NCI-H2196 treated with DMSO at 0.1 percent for 48 hours (cell line): ENCODE measurements around the gene PRKCE.
"Not testable (repeated sequence)": the region's sequence is repeated elsewhere in the genome, so short reads cannot be mapped to it uniquely, and the experiment has no call there.

ENCODE experiments used
- DNase-seq: peaks from one replicate; lab custom pipeline; 2025; ENCODE audit not compliant: unreplicated experiment; lab: John Stamatoyannopoulos, UW

Gene PRKCE

DNA sequence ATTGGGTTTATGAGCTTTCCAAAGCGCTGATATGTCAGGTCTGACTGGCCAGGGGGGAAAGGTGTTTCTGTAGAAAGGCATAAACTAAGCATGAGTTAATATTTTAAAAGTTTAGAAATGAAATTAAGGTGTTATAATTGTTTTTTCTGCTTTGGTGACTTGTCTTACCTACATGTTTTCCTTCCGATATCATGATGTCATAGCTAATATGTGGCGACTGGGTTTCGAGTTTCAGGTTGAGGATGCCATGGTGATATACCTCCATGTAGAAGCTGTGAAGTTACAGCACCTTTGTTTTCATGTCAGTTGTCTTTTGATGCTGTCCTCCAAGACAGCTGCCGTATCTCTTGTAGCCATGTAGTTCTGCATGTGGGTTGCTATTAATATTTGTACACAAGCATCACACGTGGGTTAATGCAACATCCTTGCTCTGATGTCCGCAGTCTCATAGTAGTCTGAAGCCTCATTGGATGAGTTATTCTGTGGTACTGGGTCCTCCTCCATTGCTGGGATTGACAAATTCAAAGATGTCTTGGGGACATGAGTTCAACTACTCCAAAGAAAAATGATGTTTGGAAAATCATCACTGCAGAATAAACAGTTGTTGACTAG lies 230.6 kb downstream of the PRKCE start:
- no peak for DNase-seq

DNA sequence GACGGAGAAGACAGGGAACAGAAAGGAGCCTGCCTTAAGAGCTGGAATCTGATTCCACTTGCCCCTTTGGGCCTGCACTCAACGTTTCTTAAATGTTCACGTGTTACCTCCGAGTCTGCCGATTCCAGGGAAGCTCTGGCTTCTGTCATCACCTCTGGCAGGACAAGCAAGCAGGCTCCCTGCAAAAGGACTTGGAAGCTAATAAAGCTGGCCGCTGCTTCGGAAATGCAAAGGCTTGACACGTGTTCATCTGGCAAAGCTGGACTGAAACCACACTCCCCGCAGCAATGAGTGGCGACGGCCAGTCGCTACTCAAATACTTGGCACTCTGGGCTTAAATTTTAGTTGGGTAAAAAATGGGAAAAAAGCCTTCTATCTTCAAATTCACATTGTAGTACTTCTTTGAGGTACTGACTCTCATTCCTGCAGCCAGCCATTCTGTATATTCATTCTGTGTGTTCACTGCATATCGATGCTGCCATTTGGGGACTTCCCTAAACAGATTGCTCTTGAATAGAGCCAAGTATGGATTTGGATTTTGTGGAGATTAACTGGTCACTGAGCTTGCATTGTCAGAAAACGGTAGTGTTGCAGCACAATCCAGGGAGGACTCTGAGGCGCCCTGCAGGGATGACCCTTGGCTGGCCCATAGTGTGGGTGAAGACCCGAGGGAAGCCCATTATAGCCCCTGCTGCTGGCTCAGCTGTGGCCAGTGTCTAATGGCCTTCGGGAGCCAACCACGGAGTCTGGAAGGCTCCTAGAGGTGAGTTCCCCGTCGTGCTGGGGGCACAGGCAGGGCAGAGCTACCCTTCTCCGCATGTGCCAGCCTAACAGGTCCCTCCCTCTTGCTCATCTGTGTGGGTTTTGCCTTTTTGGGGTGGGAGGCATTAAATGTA lies 231.5 kb downstream of the PRKCE start:
- no peak for DNase-seq

DNA sequence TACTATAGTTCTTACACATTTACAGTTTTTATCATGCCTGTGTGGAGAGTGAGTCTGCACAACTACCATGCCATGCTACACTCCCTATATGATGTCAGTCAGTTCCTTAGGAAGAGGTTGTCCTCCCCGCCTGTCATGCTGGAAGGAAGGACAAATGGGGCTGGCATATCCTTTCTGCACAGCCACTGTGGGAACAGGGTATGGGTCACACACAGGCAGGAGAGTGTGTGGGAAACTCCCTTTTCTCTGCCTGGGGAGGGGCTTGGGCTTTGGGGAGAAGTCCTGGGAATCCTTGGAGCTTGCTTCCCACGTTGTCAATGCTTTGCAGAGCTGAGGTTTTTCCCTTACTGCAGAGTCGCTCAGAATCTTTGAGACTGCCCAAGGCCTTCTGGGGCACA lies 232.1 kb downstream of the PRKCE start:
- DNase-seq, result no peak

DNA sequence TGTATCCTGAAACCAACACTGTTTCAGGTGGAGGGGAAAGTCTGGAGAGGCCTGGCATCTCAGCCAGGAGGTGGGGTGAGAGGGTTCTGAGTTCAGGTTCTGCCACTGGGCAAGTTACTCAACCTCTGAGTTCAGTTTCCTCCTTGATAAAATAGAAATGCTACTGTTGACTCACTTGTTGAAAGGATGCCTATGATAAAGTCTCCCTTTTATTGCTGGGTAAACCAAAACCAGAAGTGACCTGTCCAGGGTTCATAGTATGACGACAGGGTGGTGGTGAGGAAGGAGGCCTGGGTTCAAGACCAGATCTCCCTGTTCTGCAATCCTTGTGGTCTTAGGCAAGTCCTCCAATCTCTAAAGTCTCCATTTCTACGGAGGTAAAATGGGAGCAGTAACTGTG lies 232.7 kb downstream of the PRKCE start:
- DNase-seq, result no peak

DNA sequence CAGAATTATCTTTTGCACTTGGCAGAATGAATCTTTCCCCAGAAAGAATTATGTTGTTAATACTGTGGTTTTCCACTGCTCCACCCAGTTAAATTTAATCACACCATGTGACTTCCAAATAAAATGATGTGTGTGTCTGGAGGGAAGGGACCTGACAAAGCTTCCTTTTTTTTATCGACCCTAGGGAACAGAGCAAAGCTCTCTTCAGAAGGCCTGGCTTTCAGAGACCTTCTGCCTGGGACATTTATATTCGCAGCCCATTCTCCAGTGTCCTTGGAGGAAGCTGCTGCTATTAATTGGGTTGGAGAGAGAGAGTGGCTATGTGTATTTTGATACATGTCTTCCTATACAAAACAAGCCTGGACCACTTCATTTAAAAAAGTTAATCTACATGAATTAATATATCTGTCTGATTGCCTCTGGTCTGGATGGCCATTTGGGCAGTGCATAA lies 233.7 kb downstream of the PRKCE start:
- no peak for DNase-seq

DNA sequence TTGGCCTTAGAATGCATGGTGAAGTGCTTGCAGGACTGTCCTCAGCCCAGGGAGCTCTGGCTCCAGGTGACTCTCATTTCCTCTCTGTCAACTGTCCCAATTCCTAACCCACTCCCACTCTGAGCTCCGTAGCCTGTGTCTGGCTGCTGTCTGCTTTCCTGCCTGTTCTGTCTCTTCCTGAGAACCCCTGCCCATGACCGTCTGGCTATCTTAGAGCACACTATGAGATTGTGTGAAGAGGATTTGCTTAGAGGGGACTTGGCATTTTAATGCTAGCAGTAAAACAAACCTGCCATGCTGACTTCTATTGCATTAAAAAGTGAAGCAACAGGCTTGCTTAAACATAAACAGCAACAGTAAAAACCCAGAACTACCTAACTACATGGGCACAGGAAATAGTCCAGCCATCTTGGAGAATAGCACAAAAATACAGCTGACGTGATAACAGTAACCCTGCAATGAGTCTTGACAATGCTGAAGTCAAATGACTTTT lies 234.7 kb downstream of the PRKCE start:
- DNase-seq, result no peak

DNA sequence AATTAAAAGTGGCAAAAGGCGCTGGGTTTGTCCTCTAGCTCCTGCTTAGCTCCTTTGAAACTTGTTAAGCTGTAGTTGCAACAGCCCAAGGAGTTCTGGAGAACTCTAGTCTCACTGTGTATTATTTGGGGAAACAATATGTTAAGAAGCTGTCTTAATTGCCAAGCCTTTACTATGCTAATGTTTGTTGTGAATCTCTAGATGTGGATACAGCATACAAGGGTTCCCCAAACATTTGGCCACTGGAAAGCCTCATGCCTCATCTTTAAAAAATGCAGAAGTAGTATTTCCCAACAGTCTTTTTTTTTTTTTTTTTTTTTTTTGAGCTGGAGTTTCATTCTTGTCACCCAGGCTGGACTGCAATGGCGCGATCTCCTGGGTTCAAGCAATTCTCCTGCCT lies 236.7 kb downstream of the PRKCE start:
- no peak for DNase-seq

DNA sequence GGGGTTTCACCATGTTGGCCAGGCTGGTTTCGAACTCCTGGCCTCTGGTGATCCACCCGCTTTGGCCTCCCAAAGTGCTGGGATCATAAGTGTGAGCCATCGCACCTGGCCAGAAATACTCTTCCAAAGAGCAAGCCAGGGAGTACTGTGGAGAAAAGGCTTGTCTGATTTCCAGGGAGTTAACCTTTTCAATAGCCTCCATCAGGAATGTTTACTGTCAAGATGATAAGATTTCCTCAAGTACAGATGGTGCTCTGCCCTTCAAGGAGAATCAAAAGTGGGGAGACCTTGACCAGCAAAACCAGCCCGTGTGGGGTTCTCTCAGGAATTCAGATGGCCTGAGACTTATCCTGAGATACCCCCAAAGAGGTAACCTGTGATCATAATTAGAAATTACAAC lies 237.2 kb downstream of the PRKCE start:
- DNase-seq, result no peak

DNA sequence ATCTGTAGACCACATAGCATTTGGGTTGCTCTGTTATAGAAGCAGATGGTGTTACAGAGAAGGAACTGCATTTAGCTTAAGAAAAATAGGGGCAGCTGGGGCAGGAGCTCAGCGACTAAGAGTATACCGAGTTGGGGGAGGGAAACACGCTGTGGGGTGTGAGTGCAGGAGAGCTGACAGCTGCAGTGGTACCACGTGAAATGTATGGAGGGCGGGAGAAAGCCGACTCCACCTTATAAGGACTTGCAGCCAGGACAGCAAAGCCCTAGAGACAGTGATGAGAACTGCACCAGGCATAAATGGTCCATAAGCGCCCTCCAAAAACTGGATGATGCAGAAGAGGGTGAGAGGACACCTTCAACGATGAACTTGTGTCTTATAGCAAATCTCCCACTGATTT lies 237.6 kb downstream of the PRKCE start:
- no peak for DNase-seq

DNA sequence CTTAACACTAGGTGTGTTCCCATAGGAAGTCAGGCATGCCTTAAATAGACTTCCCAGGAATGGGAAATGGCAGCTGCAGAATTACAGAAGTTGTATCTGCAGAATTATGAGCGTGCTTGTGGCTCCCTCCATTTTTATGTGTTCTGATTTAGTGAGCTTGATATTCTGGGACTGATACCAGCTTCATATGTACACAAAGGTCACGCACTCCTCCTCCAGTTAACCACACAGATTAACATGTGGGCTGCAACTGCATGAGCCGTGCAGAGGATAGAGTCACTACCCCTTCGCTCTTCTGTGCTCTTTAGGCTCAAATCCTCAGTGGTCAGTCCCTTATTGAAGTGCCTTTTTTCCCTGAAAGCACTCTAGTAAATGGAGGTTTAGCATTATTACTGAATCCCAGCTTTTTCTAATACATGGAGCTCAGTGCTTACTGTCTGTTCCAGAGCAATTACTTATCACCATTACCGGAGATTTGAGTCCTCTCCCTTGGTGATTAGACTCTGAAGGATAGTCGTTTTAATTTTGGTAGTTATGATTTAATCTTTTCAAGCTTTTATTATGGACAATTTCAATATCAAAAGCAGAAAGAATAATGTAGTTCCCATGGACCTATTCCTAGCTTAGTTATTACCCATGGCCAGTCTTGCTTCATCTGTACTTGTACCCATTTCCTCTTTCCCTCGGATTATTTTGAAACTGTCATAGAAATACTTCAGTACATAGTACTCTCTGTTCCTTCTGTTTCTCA lies 238.3 kb downstream of the PRKCE start:
- DNase-seq, result no peak

DNA sequence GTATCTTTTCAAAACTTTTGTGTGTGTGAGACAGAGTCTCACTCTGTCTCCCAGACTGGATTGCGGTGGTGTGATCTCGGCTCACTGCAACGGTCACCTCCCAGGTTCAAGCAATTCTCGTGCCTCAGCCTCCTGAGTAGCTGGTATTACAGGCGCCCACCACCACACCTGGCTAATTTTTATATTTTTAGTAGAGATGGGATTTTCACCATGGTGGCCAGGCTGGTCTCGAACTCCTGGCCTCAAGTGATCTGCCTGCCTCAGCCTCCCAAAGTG lies 238.8 kb downstream of the PRKCE start:
- not testable (repeated sequence) for DNase-seq

DNA sequence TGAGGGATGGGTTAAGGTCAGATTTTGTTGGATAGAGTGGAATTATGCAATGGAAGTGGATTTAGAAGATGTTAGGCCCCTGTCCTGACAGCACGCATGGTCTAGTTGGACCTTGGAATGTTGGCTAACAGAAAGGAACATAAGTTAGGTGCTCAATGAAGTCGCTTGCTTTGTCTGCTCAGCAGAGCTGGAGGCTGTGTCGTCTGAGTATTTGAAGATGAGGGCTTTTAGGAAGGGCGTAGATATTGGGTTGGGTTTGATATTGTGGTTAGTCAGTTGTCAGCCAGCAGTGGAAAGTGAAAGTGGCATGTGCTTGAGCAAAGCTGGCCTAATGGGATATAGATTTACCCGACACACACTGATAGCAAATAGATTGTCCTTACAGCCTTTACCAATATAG lies 239.3 kb downstream of the PRKCE start:
- DNase-seq, result no peak

DNA sequence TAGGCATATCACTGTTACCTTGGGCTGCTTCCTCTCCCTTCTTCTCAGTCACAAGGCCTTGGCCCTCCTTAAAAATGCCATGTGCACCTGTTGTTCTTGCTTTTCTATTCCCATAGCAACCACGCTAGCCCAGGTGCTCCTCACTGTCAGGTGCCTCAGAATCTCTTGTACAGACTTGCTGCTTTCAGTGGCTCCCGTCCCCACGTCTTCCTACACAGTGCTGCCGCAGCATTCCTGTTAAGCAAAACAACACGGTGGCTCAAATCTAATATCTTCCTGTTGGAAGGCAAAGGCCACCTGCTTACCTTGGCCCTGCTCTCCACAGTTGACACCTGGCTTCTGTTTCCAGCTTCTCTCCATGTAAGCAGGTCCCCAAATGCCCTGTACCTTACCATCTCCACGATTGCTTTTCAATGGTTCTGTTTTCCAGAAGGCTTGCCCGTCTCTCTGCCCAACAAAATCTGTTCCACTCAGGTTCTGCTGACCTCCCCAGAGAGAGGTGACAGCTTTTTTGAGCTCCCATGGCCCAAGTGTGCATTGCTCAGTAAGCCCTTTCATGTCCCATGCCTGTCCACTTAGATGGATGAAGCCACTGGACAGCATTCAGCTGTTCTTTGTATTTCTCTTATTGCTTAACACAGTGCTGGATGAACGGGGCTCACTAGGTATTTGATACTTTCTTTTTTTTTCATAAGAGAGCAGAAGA lies 240.4 kb downstream of the PRKCE start:
- DNase-seq, result peak; percentile 53

DNA sequence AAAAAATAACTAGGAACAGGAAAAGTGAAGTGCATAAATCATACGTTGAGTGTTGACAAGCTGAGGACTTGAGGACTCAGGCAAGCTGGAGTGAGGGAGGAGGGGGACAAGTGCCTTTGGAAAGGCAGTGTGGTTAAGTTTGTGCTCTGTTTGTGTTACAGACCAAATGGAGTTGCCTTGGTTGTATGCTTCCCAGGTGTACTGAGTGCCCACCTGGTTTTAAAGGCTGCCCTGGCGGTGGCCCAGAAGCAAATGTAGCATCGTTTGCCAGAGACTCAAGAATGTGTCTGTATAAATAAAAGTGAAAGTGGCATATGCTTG lies 240.9 kb downstream of the PRKCE start:
- DNase-seq, result no peak

DNA sequence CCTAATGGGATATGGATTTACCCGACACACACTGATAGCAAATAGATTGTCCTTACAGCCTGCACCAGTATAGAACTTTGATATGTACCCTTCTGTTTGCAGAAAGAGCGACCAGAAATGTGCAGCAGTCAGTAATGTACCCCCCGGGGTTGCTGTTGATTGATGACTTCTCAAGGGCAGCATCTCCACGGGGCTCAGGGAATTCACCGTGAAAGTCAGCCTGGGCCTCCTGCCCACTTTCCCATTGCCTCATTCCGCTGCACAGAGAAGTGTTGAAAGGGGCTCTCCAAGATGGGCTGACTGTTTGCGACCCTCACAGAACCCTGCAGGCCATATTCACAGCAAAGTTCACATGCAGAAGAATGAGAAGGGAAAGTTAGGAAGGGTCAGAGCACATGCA lies 241.3 kb downstream of the PRKCE start:
- no peak for DNase-seq

DNA sequence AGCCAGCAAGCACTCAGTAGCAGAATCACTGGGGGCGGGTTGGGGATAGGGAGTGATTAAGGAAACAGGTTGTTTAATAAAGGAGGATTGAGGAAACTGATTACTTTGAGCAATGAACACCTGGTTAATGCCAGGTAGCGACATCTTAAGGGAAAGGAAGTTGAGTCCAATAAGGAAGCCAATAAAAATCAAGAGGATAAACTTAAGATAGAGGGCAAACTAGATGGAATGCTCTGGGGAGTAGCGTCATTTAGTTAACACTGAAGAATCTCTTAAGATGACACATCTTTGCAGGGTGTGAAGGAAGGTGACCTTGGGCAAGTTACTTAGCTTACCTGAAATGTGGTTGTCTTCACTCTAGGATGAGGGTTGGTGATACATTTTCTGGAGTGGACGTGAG lies 242.7 kb downstream of the PRKCE start:
- DNase-seq, result no peak

DNA sequence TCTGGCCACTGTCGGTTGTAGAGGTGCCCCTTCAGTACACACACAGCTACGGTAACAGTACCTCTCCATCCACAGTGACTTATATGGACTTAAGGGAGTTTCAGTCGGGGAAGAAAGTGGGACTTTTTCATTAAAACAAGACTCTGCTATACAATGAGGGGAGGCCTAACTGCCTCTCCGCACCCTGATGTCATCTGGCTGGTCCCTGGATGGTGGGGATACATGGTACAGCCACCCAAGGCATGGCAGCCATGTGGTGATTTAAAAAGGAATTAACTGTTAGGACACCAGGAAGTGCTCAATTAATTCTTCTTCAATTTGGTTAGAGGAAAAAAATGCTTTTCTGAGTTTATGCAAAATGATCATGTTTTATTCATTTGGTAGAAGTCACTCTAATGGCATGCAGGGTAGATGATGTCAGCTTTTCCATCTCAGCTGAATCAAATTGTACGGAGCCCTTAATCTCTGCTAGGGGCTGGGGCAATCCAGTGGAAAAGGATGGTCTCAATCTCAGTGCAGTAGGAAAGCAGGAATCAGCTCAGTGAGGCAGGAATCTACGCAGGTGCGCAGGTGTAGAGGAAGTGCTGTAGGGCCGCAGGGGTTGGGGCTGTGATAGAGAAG lies 243.9 kb downstream of the PRKCE start:
- no peak for DNase-seq

DNA sequence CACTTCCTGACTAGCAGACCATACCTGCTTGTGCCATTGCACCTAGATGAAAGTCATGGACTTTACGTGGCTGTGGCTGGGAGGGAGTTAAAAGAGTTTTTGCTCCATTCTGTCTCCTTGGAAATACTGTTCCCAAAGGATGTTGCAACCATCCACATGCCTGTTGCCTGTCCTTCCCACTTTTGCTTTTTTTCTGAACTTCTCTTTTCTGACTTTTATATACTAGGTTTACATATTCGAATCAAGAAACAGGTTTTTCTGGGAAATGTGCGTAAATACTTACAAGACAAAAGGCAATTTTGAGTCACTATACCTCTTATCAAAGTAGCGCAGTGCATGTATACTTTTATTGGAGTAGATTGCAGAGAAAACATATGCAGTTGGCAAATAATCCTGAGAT lies 244.8 kb downstream of the PRKCE start:
- DNase-seq, result no peak

DNA sequence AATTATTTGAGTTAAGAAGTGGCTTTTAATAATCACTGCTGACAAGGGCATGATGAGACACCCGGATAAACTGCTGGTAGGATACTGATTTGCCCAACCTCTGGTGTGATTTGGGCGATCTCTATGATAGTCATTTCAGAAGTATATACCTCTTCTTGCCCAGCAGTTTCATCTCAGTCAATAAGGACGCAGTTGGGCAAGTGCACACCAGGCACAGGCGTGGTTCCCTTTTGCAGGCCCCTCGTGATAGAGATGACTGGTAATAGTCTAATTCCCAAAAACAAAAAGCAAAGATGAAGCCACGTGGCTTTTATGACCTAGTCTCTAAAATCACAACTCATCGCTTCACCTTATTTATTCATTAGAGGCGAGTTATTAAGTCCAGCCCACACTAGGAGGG lies 246.4 kb downstream of the PRKCE start:
- no peak for DNase-seq

DNA sequence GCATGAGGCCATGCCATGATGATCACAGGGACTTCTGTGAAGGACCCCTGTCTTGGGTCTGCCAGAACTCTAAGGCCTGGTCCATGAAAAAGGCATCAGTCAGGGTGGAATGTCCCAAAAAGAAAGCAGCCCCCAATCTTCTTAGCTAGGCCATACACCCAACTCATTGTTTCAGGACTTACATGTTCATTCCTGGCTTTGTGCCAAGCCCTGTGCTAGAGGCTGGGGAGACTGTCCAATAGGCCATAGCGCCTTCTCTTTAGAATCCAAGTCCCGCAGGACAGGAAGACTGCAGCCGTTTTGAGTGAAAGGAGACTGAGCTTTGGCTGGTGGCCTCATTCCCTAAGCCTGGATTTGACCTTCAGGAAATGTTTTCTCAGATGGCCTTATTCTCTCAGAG lies 247.3 kb downstream of the PRKCE start:
- no peak for DNase-seq

DNA sequence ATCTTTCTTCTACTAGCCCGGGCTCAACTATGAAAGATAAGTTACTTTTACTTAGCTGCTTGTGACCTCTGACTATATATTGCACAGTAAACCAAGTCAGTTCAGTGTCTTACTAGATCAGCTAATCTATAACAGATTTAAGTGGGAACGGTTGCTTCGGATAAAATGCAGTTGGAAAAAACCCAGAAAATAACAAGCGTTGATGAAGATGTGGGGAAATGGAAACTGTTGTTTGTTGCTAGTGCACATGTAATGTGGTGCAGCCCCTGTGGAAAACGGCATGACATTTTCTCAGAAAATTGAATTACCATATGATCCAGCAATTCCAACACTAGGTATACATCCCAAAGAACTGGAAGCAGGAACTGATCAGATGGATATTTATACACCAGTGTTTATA lies 248.5 kb downstream of the PRKCE start:
- no peak for DNase-seq
